ENCODE data around the gene ABL1.
"Not testable (repeated sequence)": the region's sequence is repeated elsewhere in the genome, so short reads cannot be mapped to it uniquely, and the experiment has no call there.

The ABL1 gene

GRCh38 chr9:130846487-130847305 is 11.6 kb downstream of the ABL1 start:
- TF ChIP-seq CTCF (IDR thresholded peaks at IDR 0.05; ENCODE audit: borderline replicate concordance, insufficient read depth, low read depth, low read length), result no peak
- no peak overlapping the region for H3K4me3 ChIP-seq (ENCODE audit: low read depth, low read length)

- TF ChIP-seq CTCF (IDR thresholded peaks at IDR 0.05; ENCODE audit: borderline replicate concordance, insufficient read depth, low read depth, low read length), result no peak
- no peak overlapping the region for H3K4me3 ChIP-seq (ENCODE audit: low read depth, low read length)
Observed at GRCh38 chr9:130847306-130848217, 12.5 kb downstream of the ABL1 start.

- H3K4me3 ChIP-seq (ENCODE audit: low read depth, low read length), result not testable (repeated sequence)
Observed at GRCh38 chr9:130848514-130848913, 13.5 kb downstream of the ABL1 start.

GRCh38 chr9:130849356-130849755 is 14.3 kb downstream of the ABL1 start:
- no peak overlapping the region for H3K4me3 ChIP-seq (ENCODE audit: low read depth, low read length)
- TF ChIP-seq CTCF (IDR thresholded peaks at IDR 0.05; ENCODE audit: borderline replicate concordance, insufficient read depth, low read depth, low read length), result no peak

- no peak for TF ChIP-seq CTCF (IDR thresholded peaks at IDR 0.05; ENCODE audit: borderline replicate concordance, insufficient read depth, low read depth, low read length)
- no peak overlapping the region for H3K4me3 ChIP-seq (ENCODE audit: low read depth, low read length)
Observed at GRCh38 chr9:130852801-130853200, 17.7 kb downstream of the ABL1 start.

- TF ChIP-seq CTCF (IDR thresholded peaks at IDR 0.05; ENCODE audit: borderline replicate concordance, insufficient read depth, low read depth, low read length), result no peak
- H3K4me3 ChIP-seq (ENCODE audit: low read depth, low read length), result no peak overlapping the region
Observed at GRCh38 chr9:130854092-130854491, 19.0 kb downstream of the ABL1 start.

GRCh38 chr9:130854835-130855234 is 19.8 kb downstream of the ABL1 start:
- 0 out of 2 replicates have a peak, but pooled peaks have one; percentile 2 for TF ChIP-seq CTCF (IDR thresholded peaks at IDR 0.05; ENCODE audit: borderline replicate concordance, insufficient read depth, low read depth, low read length)
- H3K4me3 ChIP-seq (ENCODE audit: low read depth, low read length), result no peak overlapping the region
